OCI-LY3 (cell line): ENCODE results near the gene RPS26.
A peak's percentile ranks its signal among the peaks of the same experiment; 100 is the strongest.
"Not testable (repeated sequence)": the region's sequence is repeated elsewhere in the genome, so short reads cannot be mapped to it uniquely, and the experiment has no call there.

Source experiments
- H2AFZ ChIP-seq: fragments of 200-600, 300-600 bp; shearing (Covaris generic); 2 replicates; pipeline ENCODE4 v1.6.0; 2014; ENCODE audit warnings: antibody characterized with exemption, low read depth, low read length
- H3K27ac ChIP-seq: fragments of 200-600, 300-600 bp; sonication (generic); 2 replicates; pipeline ENCODE4 v1.5.1; 2014; ENCODE audit warnings: mild to moderate bottlenecking, low read length, moderate library complexity, mixed read lengths
- H3K27me3 ChIP-seq: fragments of 200-600, 300-600 bp; sonication (generic); 2 replicates; pipeline ENCODE4 v1.6.1; 2014; ENCODE audit warnings: low read depth, low read length, mixed read lengths
- H3K36me3 ChIP-seq: fragments of 200-600, 300-600 bp; sonication (generic); replicated peaks from 2 replicates; pipeline ENCODE3; 2014; ENCODE audit warnings: low read depth, low read length, mixed read lengths
- H3K4me1 ChIP-seq: fragments of 300-600, 200-600 bp; sonication (generic); 2 replicates; pipeline ENCODE4 v1.6.1; 2014; ENCODE audit warnings: low read length, mixed read lengths
- H3K4me2 ChIP-seq: fragments of 200-600, 300-600 bp; sonication (generic); 2 replicates; pipeline ENCODE4 v1.6.1; 2014; ENCODE audit warnings: low read length, mixed read lengths
- H3K4me3 ChIP-seq: fragments of 300-600, 200-600 bp; sonication (generic); 2 replicates; pipeline ENCODE4 v1.5.1; 2014; ENCODE audit warnings: antibody characterized with exemption, mild to moderate bottlenecking, low read length, moderate library complexity
- H3K79me2 ChIP-seq: fragments of 300-600, 200-600 bp; shearing (Covaris generic); 2 replicates; pipeline ENCODE4 v1.6.1; 2014; ENCODE audit warnings: mild to moderate bottlenecking, low read length, mixed read lengths
- H3K9ac ChIP-seq: fragments of 300-600, 200-600 bp; shearing (Covaris generic); 2 replicates; pipeline ENCODE4 v1.6.0; 2014; ENCODE audit warnings: mild to moderate bottlenecking, low read length, moderate library complexity
- H3K9me3 ChIP-seq: fragments of 200-600, 300-600 bp; shearing (Covaris generic); 2 replicates; pipeline ENCODE4 v1.6.1; 2014; ENCODE audit warnings: low read length, mixed read lengths; ENCODE audit not compliant: insufficient read depth
- H4K20me1 ChIP-seq: fragments of 200-600, 300-600 bp; sonication (generic); 2 replicates; pipeline ENCODE4 v1.6.1; 2016; ENCODE audit warnings: low read length, mixed read lengths; ENCODE audit not compliant: insufficient read depth
- CTCF ChIP-seq: fragments of 200-600, 300-600 bp; sonication (generic); IDR thresholded peaks from 2 replicates; pipeline ENCODE4 v1.5.1; 2014; ENCODE audit warnings: antibody characterized with exemption, low read length, low read depth
- EZH2phosphoT487 ChIP-seq: fragments of 200-600 bp; shearing (Covaris generic); IDR thresholded peaks from 2 replicates; pipeline ENCODE4 v1.6.1; 2018; ENCODE audit warnings: antibody characterized with exemption, mixed run types, low read depth

The RPS26 gene

DNA sequence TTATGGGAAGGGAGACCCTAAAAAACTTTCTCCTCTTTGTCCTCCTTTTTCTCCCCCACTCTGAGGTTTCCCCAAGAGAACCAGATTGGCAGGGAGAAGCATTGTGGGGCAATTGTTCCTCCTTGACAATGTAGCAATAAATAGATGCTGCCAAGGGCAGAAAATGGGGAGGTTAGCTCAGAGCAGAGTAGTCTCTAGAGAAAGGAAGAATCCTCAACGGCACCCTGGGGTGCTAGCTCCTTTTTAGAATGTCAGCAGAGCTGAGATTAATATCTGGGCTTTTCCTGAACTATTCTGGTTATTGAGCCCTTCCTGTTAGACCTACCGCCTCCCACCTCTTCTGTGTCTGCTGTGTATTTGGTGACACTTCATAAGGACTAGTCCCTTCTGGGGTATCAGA, 4.6 kb upstream of the RPS26 start:
- Histone ChIP-seq H3K4me1 (peaks cover 6% of the 10 kb centered on the region; the same call in 1 of the 2 replicates), H3K9ac (no peak overlapping the region), H3K4me2 (no peak overlapping the region), H3K27ac (no peak overlapping the region), H4K20me1 (no peaks in the 10 kb centered on the region), H3K27me3 (no peaks in the 10 kb centered on the region), H3K36me3 (no peaks in the 10 kb centered on the region), H3K9me3 (no peaks in the 10 kb centered on the region), H3K79me2 (peaks cover 5% of the 10 kb centered on the region), H2AFZ (no peak overlapping the region), H3K4me3 (no peak overlapping the region)
- TF ChIP-seq EZH2phosphoT487 (no peak), CTCF (no peak)

DNA sequence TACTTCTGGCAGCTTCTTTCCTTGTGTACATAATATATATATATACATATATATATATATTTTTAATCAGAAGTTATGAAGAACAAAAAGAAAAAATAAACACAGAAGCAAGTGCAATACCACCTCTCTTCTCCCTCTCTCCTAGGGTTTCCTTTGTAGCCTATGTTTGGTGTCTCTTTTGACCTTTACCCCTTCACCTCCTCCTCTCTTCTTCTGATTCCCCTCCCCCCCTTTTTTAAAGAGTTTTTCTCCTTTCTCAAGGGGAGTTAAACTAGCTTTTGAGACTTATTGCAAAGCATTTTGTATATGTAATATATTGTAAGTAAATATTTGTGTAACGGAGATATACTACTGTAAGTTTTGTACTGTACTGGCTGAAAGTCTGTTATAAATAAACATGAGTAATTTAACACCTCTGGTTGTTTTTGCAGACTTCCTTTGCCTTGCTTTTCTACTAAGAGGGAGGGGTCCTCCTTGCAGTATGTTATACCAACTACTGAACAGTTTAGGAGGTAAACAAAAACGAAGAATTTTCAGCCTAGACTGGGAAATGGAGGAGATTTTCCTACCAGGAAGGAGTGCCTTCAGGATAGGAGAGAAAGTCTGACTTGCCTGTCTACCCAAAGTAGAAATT, 3.6 kb upstream of the RPS26 start:
- Histone ChIP-seq H3K27me3 (no peaks in the 10 kb centered on the region), H3K9me3 (no peaks in the 10 kb centered on the region), H2AFZ (no peak overlapping the region), H3K4me3 (no peak overlapping the region), H3K4me2 (no peak overlapping the region), H3K27ac (no peak overlapping the region), H4K20me1 (peaks cover 7% of the 10 kb centered on the region), H3K9ac (no peak overlapping the region), H3K4me1 (peaks cover 10% of the 10 kb centered on the region), H3K79me2 (peaks cover 14% of the 10 kb centered on the region), H3K36me3 (peaks cover 9% of the 10 kb centered on the region)
- no peak for TF ChIP-seq CTCF
- no peak for TF ChIP-seq EZH2phosphoT487

GRCh38 chr12:56040151-56040550, 1.6 kb upstream of the RPS26 start:
- H2AFZ ChIP-seq = no peak overlapping the region
- no peak overlapping the region for H3K9ac ChIP-seq
- TF ChIP-seq EZH2phosphoT487 (no peak), CTCF (no peak)
- H3K4me2 ChIP-seq = no peak overlapping the region
- peaks cover 17% of the 10 kb centered on the region for H3K4me1 ChIP-seq
- H3K4me3 ChIP-seq = no peak overlapping the region
- H3K27me3 ChIP-seq = no peaks in the 10 kb centered on the region
- peaks cover 25% of the 10 kb centered on the region for H3K36me3 ChIP-seq
- H3K27ac ChIP-seq = no peak overlapping the region
- H3K79me2 ChIP-seq = peaks cover 23% of the 10 kb centered on the region
- H4K20me1 ChIP-seq = peaks cover 7% of the 10 kb centered on the region
- no peaks in the 10 kb centered on the region for H3K9me3 ChIP-seq

DNA sequence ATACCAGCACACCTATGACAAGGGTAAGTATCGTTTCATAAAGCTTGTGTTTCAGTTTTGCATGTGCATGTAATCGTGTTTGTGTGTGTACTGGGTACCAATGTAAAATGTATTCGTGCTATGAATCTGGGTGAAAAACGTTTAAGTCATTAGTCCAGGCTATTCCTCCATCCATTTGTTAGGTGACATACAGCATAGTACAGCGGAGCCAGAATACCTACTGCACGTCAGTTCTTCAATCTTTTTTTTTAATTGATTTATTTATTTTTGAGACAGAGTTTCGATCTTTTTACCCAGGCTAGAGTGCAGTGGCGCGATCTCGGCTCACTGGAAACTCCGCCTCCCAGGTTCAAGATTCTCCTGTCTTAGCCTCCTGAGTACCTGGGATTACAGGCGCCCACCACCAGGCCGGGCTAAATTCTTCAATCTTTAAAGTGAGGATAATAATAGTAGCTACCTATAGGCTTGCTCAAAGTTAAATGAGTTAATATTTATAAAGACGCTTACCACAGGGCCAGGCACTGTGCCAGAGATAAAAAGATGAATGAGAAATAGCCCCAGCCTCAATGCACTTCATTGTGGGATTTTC, 661 bp upstream of the RPS26 start:
- Histone ChIP-seq H2AFZ (peak overlapping the region; percentile 90), H3K36me3 (peaks cover 30% of the 10 kb centered on the region), H3K9ac (peak overlapping the region; percentile 82), H3K4me3 (peak overlapping the region; percentile 85), H3K79me2 (peaks cover 23% of the 10 kb centered on the region), H3K27ac (peak overlapping the region; percentile 74), H3K4me2 (peak overlapping the region; percentile 92), H4K20me1 (peaks cover 7% of the 10 kb centered on the region), H3K9me3 (no peaks in the 10 kb centered on the region), H3K4me1 (peaks cover 17% of the 10 kb centered on the region), H3K27me3 (no peaks in the 10 kb centered on the region)
- TF ChIP-seq CTCF (no peak), EZH2phosphoT487 (no peak)

- not testable (repeated sequence) for H2AFZ ChIP-seq, H4K20me1 ChIP-seq, H3K27me3 ChIP-seq, H3K9me3 ChIP-seq
- Histone ChIP-seq H3K79me2 (peaks cover 23% of the 10 kb centered on the region), H3K9ac (peak overlapping the region; percentile 82), H3K4me1 (peaks cover 29% of the 10 kb centered on the region), H3K4me3 (peak overlapping the region; percentile 85), H3K27ac (peak overlapping the region; percentile 74), H3K4me2 (peak overlapping the region; percentile 99), H3K36me3 (peaks cover 30% of the 10 kb centered on the region)
Observed at GRCh38 chr12:56042430-56042813, 704 bp downstream of the RPS26 start.
